Ishikawa (cell line): Measurements from ENCODE around the gene ABCB11.
A peak's percentile ranks its signal among the peaks of the same experiment; 100 is the strongest.

ENCODE experiments used
- CEBPB ChIP-seq: IDR thresholded peaks from 2 replicates; pipeline ENCODE4 v1.6.1; 2012
- EGR1 ChIP-seq: IDR thresholded peaks from 2 replicates; pipeline ENCODE4 v1.6.1; 2012
- EP300 ChIP-seq: IDR thresholded peaks from 2 replicates; pipeline ENCODE4 v1.6.1; 2012; ENCODE audit warnings: borderline replicate concordance
- FOXM1 ChIP-seq: IDR thresholded peaks from 2 replicates; pipeline ENCODE4 v1.6.1; 2012; ENCODE audit warnings: low read depth, borderline replicate concordance
- MAX ChIP-seq: IDR thresholded peaks from 2 replicates; pipeline ENCODE4 v1.6.1; 2012
- NFIC ChIP-seq: IDR thresholded peaks from 2 replicates; pipeline ENCODE4 v1.6.1; 2012
- RAD21 ChIP-seq: IDR thresholded peaks from 2 replicates; pipeline ENCODE4 v1.6.1; 2012; ENCODE audit warnings: low read depth
- REST ChIP-seq: IDR thresholded peaks from 2 replicates; pipeline ENCODE4 v1.6.1; 2012; ENCODE audit warnings: low read depth, mild to moderate bottlenecking
- TAF1 ChIP-seq: IDR thresholded peaks from 2 replicates; pipeline ENCODE4 v1.6.1; 2012; ENCODE audit warnings: low read depth, mild to moderate bottlenecking
- TCF12 ChIP-seq: IDR thresholded peaks from 2 replicates; pipeline ENCODE4 v1.6.1; 2012; ENCODE audit warnings: low read depth
- TEAD4 ChIP-seq: IDR thresholded peaks from 2 replicates; pipeline ENCODE4 v1.6.1; 2012
- USF1 ChIP-seq: IDR thresholded peaks from 2 replicates; pipeline ENCODE4 v1.6.1; 2012
- YY1 ChIP-seq: IDR thresholded peaks from 2 replicates; pipeline ENCODE4 v1.6.1; 2012; ENCODE audit warnings: low read depth
- ZBTB7A ChIP-seq: IDR thresholded peaks from 2 replicates; pipeline ENCODE4 v1.6.1; 2012; ENCODE audit warnings: low read depth

Gene ABCB11

GRCh38 chr2:169031202-169031601 is at the start of gene ABCB11:
Gene ABCB11, minus strand, starts transcription at chr2:169031324. Its CDS starts 13,199 bp downstream, at chr2:169018125.
- TF ChIP-seq MAX (no peak), USF1 (no peak), RAD21 (no peak), EGR1 (no peak), TCF12 (no peak), FOXM1 (no peak), YY1 (no peak), NFIC (no peak), TEAD4 (no peak)

GRCh38 chr2:169080250-169081069 is 49.3 kb upstream of the ABCB11 start:
- no peak for TF ChIP-seq NFIC
- no peak for TF ChIP-seq FOXM1
- TF ChIP-seq TEAD4: no peak
- no peak for TF ChIP-seq CEBPB
- TF ChIP-seq REST: no peak
- TF ChIP-seq USF1: no peak
- TF ChIP-seq EGR1: no peak

- TF ChIP-seq TCF12: no peak
- no peak for TF ChIP-seq EP300
- no peak for TF ChIP-seq MAX
- TF ChIP-seq FOXM1: no peak
- no peak for TF ChIP-seq NFIC
- TF ChIP-seq RAD21: no peak
- no peak for TF ChIP-seq EGR1
- no peak for TF ChIP-seq TAF1
- no peak for TF ChIP-seq ZBTB7A
- TF ChIP-seq TEAD4: no peak
- no peak for TF ChIP-seq YY1
- no peak for TF ChIP-seq USF1
- no peak for TF ChIP-seq CEBPB
- no peak for TF ChIP-seq REST
Measured at GRCh38 chr2:169077674-169078240, 46.6 kb upstream of the ABCB11 start.

GRCh38 chr2:169073963-169074751 is 43.0 kb upstream of the ABCB11 start:
- TF ChIP-seq NFIC: peak; percentile 40; the same call in 1 of the 2 replicates
- TF ChIP-seq TAF1: no peak

GRCh38 chr2:169073211-169073962 is 42.3 kb upstream of the ABCB11 start:
- TF ChIP-seq REST (no peak), ZBTB7A (no peak), RAD21 (no peak), MAX (no peak), CEBPB (no peak), EP300 (no peak), FOXM1 (no peak), TAF1 (no peak), EGR1 (no peak), USF1 (no peak), TEAD4 (no peak)
